ENCODE data around the gene ARID5B. TPM values are rescaled to one million over a fixed set of nuclear protein-coding genes. Genes with fewer than 3 reads are reported as not detected.

Gene ARID5B
- total and polyA plus RNA-seq, 2 donors (not counting 3 experiments of a cell fraction or from before 2014, with no cell fraction given) = 5.6 to 8.9 TPM

GRCh38 chr10:62014510-62014909 lies 113.0 kb downstream of the ARID5B start:
- ChIA-PET POLR2A (no interaction called here), CTCF (no interaction called here)
- no peak for DNase-seq (ENCODE audit: low read depth, low spot score)
- Histone ChIP-seq H3K4me2 (ENCODE audit: insufficient read depth, low read length) (no peak overlapping the region), H3K9me3 (replicated peaks; ENCODE audit: control insufficient read depth, insufficient read depth, low read length) (no peaks in the 10 kb centered on the region), H3K9ac (replicated peaks; ENCODE audit: extremely low read depth, insufficient read depth, low read length) (no peak overlapping the region), H3K79me2 (ENCODE audit: control insufficient read depth, insufficient read depth, low read length) (no peaks in the 10 kb centered on the region), H4K20me1 (replicated peaks; ENCODE audit: control insufficient read depth, extremely low read depth, insufficient read depth, low read length) (no peaks in the 10 kb centered on the region), H3K4me3 (replicated peaks in 1 of 3; ENCODE audit: insufficient read depth in 1 of 3, low read depth in 1 of 3, low read length in 3 of 3) (no peak overlapping the region), H3K27me3 (ENCODE audit: control insufficient read depth in 2 of 2, insufficient read depth in 2 of 2, low read length in 2 of 2) (no peaks in the 10 kb centered on the region), H3K27ac (ENCODE audit: insufficient read depth, low read depth, low read length) (no peak overlapping the region), H2AFZ (ENCODE audit: low read depth, low read length) (no peak overlapping the region), H3K9me1 (replicated peaks; ENCODE audit: control insufficient read depth, extremely low read depth, insufficient read depth, low read length) (no peaks in the 10 kb centered on the region), H3K4me1 (ENCODE audit: control insufficient read depth, extremely low read depth, insufficient read depth, low read length) (peaks cover 9% of the 10 kb centered on the region), H3K36me3 (ENCODE audit: control insufficient read depth in 2 of 2, extremely low read depth in 1 of 2, insufficient read depth in 2 of 2, low read length in 2 of 2) (no peaks in the 10 kb centered on the region)
- dilution Hi-C loops (cut with MboI; ENCODE audit: extremely low pct_ligation_motif_present, low sequenced_read_pairs) = no loop called here
- intact Hi-C loops (cut with micrococcal nuclease) = no loop called here
- no TSS peak for BruUV-seq (replicated peaks)
- TF ChIP-seq MYC (IDR thresholded peaks at IDR 0.05; ENCODE audit: low read depth, low read length) = no peak
- TF ChIP-seq JUN (IDR thresholded peaks at IDR 0.05; ENCODE audit: borderline replicate concordance, insufficient read depth, insufficient read length, low read depth) = no peak
- TF ChIP-seq POLR2A (IDR thresholded peaks at IDR 0.05; ENCODE audit: low read depth, low read length) = no peak
- TF ChIP-seq FOS (IDR thresholded peaks at IDR 0.05; ENCODE audit: borderline replicate concordance, insufficient read depth, low read length) = no peak
- TF ChIP-seq EZH2 (IDR thresholded peaks at IDR 0.05; ENCODE audit: borderline replicate concordance, low read depth, low read length, severe bottlenecking) = no peak
- no peak for TF ChIP-seq CTCF (IDR thresholded peaks at IDR 0.05; ENCODE audit: extremely low read depth in 1 of 2, insufficient read depth in 1 of 2, low read depth in 1 of 2, low read length in 2 of 2)
- no peak for TF ChIP-seq MAX (IDR thresholded peaks at IDR 0.05; ENCODE audit: insufficient read depth, insufficient read length)
- no peak for TF ChIP-seq GATA2 (IDR thresholded peaks at IDR 0.05; ENCODE audit: insufficient read depth, insufficient read length, low read depth, low read length)
- TF ChIP-seq POLR2AphosphoS5 (IDR thresholded peaks at IDR 0.05; ENCODE audit: insufficient read depth, low read depth, low read length) = no peak
- FAIRE-seq = no peak

Measured in endothelial cell of umbilical vein (primary cell).